Measurements from ENCODE around the gene GPX4. TPM values are rescaled to one million over a fixed set of nuclear protein-coding genes. Genes with fewer than 3 reads are reported as not detected.
A peak's percentile ranks its signal among the peaks of the same experiment; 100 is the strongest.

GPX4 gene
- total and polyA plus RNA-seq, 2 of the 13 experiments (the other 11 are each of a cell fraction or from before 2014, with no cell fraction given) = 535 to 613 TPM

- TF ChIP-seq TEAD2 (CRISPR knock-in tag; IDR thresholded peaks at IDR 0.05) (no peak), ZNF354B (CRISPR knock-in tag; IDR thresholded peaks at IDR 0.05) (no peak), ARID2 (CRISPR knock-in tag; IDR thresholded peaks at IDR 0.05; ENCODE audit: borderline replicate concordance) (no peak), ZNF841 (CRISPR knock-in tag; IDR thresholded peaks at IDR 0.05; ENCODE audit: borderline replicate concordance) (no peak), CBX1 (IDR thresholded peaks at IDR 0.05; ENCODE audit: low read depth) (no peak), SIN3B (IDR thresholded peaks at IDR 0.05; ENCODE audit: low read length) (no peak), MED1 (CRISPR knock-in tag; IDR thresholded peaks at IDR 0.05) (peak; percentile 35; the same call in 1 of the 2 replicates), ZBTB21 (CRISPR knock-in tag; IDR thresholded peaks at IDR 0.05) (no peak), MATR3 (CRISPR knock-in tag; IDR thresholded peaks at IDR 0.05) (no peak), CBFB (CRISPR knock-in tag; IDR thresholded peaks at IDR 0.05) (peak; percentile 68; the same call in 1 of the 2 replicates), SAP130 (CRISPR knock-in tag; IDR thresholded peaks at IDR 0.05; ENCODE audit: low read depth) (peak; percentile 50), FOSL2 (CRISPR knock-in tag; IDR thresholded peaks at IDR 0.05) (no peak), ZNF780A (CRISPR knock-in tag; IDR thresholded peaks at IDR 0.05) (no peak), ZNF839 (CRISPR knock-in tag; IDR thresholded peaks at IDR 0.05; ENCODE audit: borderline replicate concordance) (no peak), TFDP2 (CRISPR knock-in tag; IDR thresholded peaks at IDR 0.05) (peak; percentile 70; the same call in 1 of the 2 replicates), ZNF703 (CRISPR knock-in tag; IDR thresholded peaks at IDR 0.05; ENCODE audit: borderline replicate concordance) (no peak), ARNT2 (CRISPR knock-in tag; IDR thresholded peaks at IDR 0.05; ENCODE audit: low read depth) (peak; percentile 35; the same call in 1 of the 2 replicates), ZNF430 (CRISPR knock-in tag; IDR thresholded peaks at IDR 0.05) (no peak), ZNF205 (CRISPR knock-in tag; IDR thresholded peaks at IDR 0.05) (peak; percentile 29; the same call in 1 of the 2 replicates), ZNF878 (CRISPR knock-in tag; IDR thresholded peaks at IDR 0.05) (no peak), MAFF (IDR thresholded peaks at IDR 0.05; ENCODE audit: low read depth, low read length) (no peak), ZNF225 (CRISPR knock-in tag; IDR thresholded peaks at IDR 0.05) (no peak), ZMYM3 (CRISPR knock-in tag; IDR thresholded peaks at IDR 0.05) (no peak), SCMH1 (CRISPR knock-in tag; IDR thresholded peaks at IDR 0.05; ENCODE audit: borderline replicate concordance) (no peak)
- TF ChIP-seq, protein P1, sequence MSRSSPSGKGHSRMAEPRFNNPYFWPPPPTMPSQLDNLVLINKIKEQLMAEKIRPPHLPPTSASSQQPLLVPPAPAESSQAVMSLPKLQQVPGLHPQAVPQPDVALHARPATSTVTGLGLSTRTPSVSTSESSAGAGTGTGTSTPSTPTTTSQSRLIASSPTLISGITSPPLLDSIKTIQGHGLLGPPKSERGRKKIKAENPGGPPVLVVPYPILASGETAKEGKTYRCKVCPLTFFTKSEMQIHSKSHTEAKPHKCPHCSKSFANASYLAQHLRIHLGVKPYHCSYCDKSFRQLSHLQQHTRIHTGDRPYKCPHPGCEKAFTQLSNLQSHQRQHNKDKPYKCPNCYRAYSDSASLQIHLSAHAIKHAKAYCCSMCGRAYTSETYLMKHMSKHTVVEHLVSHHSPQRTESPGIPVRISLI (CRISPR knock-in tag; IDR thresholded peaks at IDR 0.05; ENCODE audit: borderline replicate concordance) = no peak
- TF ChIP-seq, protein P2, sequence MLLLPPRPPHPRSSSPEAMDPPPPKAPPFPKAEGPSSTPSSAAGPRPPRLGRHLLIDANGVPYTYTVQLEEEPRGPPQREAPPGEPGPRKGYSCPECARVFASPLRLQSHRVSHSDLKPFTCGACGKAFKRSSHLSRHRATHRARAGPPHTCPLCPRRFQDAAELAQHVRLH (CRISPR knock-in tag; IDR thresholded peaks at IDR 0.05; ENCODE audit: borderline replicate concordance, low read depth) = peak; percentile 39; the same call in 1 of the 2 replicates
- TF ChIP-seq, protein P3, sequence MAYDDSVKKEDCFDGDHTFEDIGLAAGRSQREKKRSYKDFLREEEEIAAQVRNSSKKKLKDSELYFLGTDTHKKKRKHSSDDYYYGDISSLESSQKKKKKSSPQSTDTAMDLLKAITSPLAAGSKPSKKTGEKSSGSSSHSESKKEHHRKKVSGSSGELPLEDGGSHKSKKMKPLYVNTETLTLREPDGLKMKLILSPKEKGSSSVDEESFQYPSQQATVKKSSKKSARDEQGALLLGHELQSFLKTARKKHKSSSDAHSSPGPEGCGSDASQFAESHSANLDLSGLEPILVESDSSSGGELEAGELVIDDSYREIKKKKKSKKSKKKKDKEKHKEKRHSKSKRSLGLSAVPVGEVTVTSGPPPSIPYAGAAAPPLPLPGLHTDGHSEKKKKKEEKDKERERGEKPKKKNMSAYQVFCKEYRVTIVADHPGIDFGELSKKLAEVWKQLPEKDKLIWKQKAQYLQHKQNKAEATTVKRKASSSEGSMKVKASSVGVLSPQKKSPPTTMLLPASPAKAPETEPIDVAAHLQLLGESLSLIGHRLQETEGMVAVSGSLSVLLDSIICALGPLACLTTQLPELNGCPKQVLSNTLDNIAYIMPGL (CRISPR knock-in tag; IDR thresholded peaks at IDR 0.05; ENCODE audit: borderline replicate concordance in 1 of 2, low read depth in 1 of 2) = peak; percentile 61 to 84; a peak in 3 of 4 replicates
Observed at GRCh38 chr19:1064661-1065605, 38.9 kb upstream of the GPX4 start (continued).
